Stimulated activated naive B cell treated with anti-CD40 and anti-IgM and Interleukin-4, amounts not matched to agents 10 μg/mL and 1 μg/mL and 100 μg/mL, for 72 hours (primary cell): Measurements from ENCODE around the gene N4BP2L1.

Source experiments
- ATAC-seq, 2 donors: fragments of 150-1000 bp; cut with Tn5 transposase; replicated peaks; 2 replicates each; pipeline ENCODE4 v1.10.0; 2021; ENCODE audit warnings: moderate library complexity in 1 of 2
- DNase-seq: peaks from one replicate; pipeline ENCODE4 v3.0.0; 2021
- H3K27ac Mint-ChIP-seq: one replicate; pipeline ENCODE4 v1.8.0; 2022; ENCODE audit warnings: mild to moderate bottlenecking, mixed read lengths
- H3K27me3 Mint-ChIP-seq, 2 donors: one replicate each; pipeline ENCODE4 v1.8.0; 2022; ENCODE audit warnings: mixed read lengths in 2 of 2
- H3K36me3 Mint-ChIP-seq, 2 donors: one replicate each; pipeline ENCODE4 v1.8.0; 2022; ENCODE audit warnings: mixed read lengths in 2 of 2, mild to moderate bottlenecking in 1 of 2
- H3K4me1 Mint-ChIP-seq, 2 donors: one replicate each; pipeline ENCODE4 v1.8.0; 2022; ENCODE audit warnings: mixed read lengths in 2 of 2, mild to moderate bottlenecking in 1 of 2
- H3K4me3 Mint-ChIP-seq, 2 donors: one replicate each; pipeline ENCODE4 v1.8.0; 2022; ENCODE audit warnings: mild to moderate bottlenecking in 2 of 2, mixed read lengths in 2 of 2, moderate library complexity in 1 of 2
- H3K9me3 Mint-ChIP-seq, 2 donors: one replicate each; pipeline ENCODE4 v1.8.0; 2022; ENCODE audit warnings: mixed read lengths in 2 of 2, mild to moderate bottlenecking in 1 of 2

N4BP2L1 gene

GRCh38 chr13:32427852-32428580 lies at the start of gene N4BP2L1:
Gene N4BP2L1, minus strand, starts transcription at chr13:32428130. Its CDS starts 48 bp downstream, at chr13:32428082.
- Mint-ChIP-seq H3K36me3 (peaks cover 19 to 38% of the 10 kb centered on the region in 2 donors), H3K27me3 (no peaks in the 10 kb centered on the region), H3K4me3 (peak within 1 kb of the TSS; percentile 99 to 100), H3K4me1 (peaks cover 36 to 45% of the 10 kb centered on the region in 2 donors), H3K27ac (peak within 1 kb of the TSS; percentile 100), H3K9me3 (no peaks in the 10 kb centered on the region)
- ATAC-seq (peak; percentile 83 to 84), DNase-seq (peak; percentile 93)

- Mint-ChIP-seq H3K4me3 (no peak overlapping the region), H3K27ac (no peak overlapping the region), H3K9me3 (no peaks in the 10 kb centered on the region), H3K27me3 (no peaks in the 10 kb centered on the region), H3K36me3 (peaks cover 2 to 7% of the 10 kb centered on the region in 2 donors), H3K4me1 (peaks cover 2 to 7% of the 10 kb centered on the region in 2 donors)
- ATAC-seq (no peak), DNase-seq (no peak)
Measured at GRCh38 chr13:32476892-32477291, 49.0 kb upstream of the N4BP2L1 start.

GRCh38 chr13:32476021-32476731 lies 48.2 kb upstream of the N4BP2L1 start:
- no peak for ATAC-seq
- Mint-ChIP-seq H3K9me3 (no peaks in the 10 kb centered on the region), H3K27ac (no peak overlapping the region), H3K27me3 (no peaks in the 10 kb centered on the region), H3K4me1 (peaks cover 8 to 10% of the 10 kb centered on the region in 2 donors), H3K4me3 (no peak overlapping the region), H3K36me3 (peaks cover 2 to 7% of the 10 kb centered on the region in 2 donors)
- no peak for DNase-seq

GRCh38 chr13:32474999-32475792 lies 47.3 kb upstream of the N4BP2L1 start:
- no peak overlapping the region for H3K27ac Mint-ChIP-seq
- peaks cover 8 to 10% of the 10 kb centered on the region in 2 donors for H3K4me1 Mint-ChIP-seq
- DNase-seq, result no peak
- peaks cover 2 to 7% of the 10 kb centered on the region in 2 donors for H3K36me3 Mint-ChIP-seq
- H3K9me3 Mint-ChIP-seq, result no peaks in the 10 kb centered on the region
- no peak overlapping the region for H3K4me3 Mint-ChIP-seq
- no peaks in the 10 kb centered on the region for H3K27me3 Mint-ChIP-seq
- ATAC-seq, result no peak

- H3K4me3 Mint-ChIP-seq, result no peak overlapping the region
- DNase-seq (no peak), ATAC-seq (no peak)
- H3K4me1 Mint-ChIP-seq, result peaks cover 8 to 10% of the 10 kb centered on the region in 2 donors
- no peak overlapping the region for H3K27ac Mint-ChIP-seq
- no peaks in the 10 kb centered on the region for H3K9me3 Mint-ChIP-seq
- peaks cover 3 to 5% of the 10 kb centered on the region in 2 donors for H3K36me3 Mint-ChIP-seq
- H3K27me3 Mint-ChIP-seq, result no peaks in the 10 kb centered on the region
Measured at GRCh38 chr13:32473650-32474049, 45.7 kb upstream of the N4BP2L1 start.

GRCh38 chr13:32472194-32472621 lies 44.3 kb upstream of the N4BP2L1 start:
- H3K4me3 Mint-ChIP-seq, result no peak overlapping the region
- no peaks in the 10 kb centered on the region for H3K9me3 Mint-ChIP-seq
- no peaks in the 10 kb centered on the region for H3K27me3 Mint-ChIP-seq
- DNase-seq (no peak), ATAC-seq (peak; percentile 64 to 73)
- H3K36me3 Mint-ChIP-seq, result peaks cover 2 to 4% of the 10 kb centered on the region in 2 donors
- H3K27ac Mint-ChIP-seq, result no peak overlapping the region
- peaks cover 8 to 10% of the 10 kb centered on the region in 2 donors for H3K4me1 Mint-ChIP-seq

- Mint-ChIP-seq H3K9me3 (no peaks in the 10 kb centered on the region), H3K27ac (no peak overlapping the region), H3K4me3 (no peak overlapping the region), H3K36me3 (peaks cover 2 to 4% of the 10 kb centered on the region in 2 donors), H3K4me1 (peaks cover 8 to 10% of the 10 kb centered on the region in 2 donors), H3K27me3 (no peaks in the 10 kb centered on the region)
- DNase-seq, result no peak
- ATAC-seq, result no peak
Measured at GRCh38 chr13:32471187-32471922, 43.4 kb upstream of the N4BP2L1 start.

- Mint-ChIP-seq H3K4me3 (no peak overlapping the region), H3K9me3 (no peaks in the 10 kb centered on the region), H3K27ac (no peak overlapping the region), H3K4me1 (peaks cover 8 to 10% of the 10 kb centered on the region in 2 donors), H3K27me3 (no peaks in the 10 kb centered on the region), H3K36me3 (peaks cover 2 to 5% of the 10 kb centered on the region in 2 donors)
- peak in 1 of 2 donors; percentile 15 for ATAC-seq
- no peak for DNase-seq
Measured at GRCh38 chr13:32468502-32469142, 40.7 kb upstream of the N4BP2L1 start.

GRCh38 chr13:32456591-32456990 lies 28.7 kb upstream of the N4BP2L1 start:
- H3K9me3 Mint-ChIP-seq, result peaks cover 19 to 31% of the 10 kb centered on the region in 2 donors
- H3K4me3 Mint-ChIP-seq, result no peak overlapping the region
- peaks cover 43 to 68% of the 10 kb centered on the region in 2 donors for H3K36me3 Mint-ChIP-seq
- no peak overlapping the region for H3K27ac Mint-ChIP-seq
- ATAC-seq, result no peak
- DNase-seq, result no peak
- no peaks in the 10 kb centered on the region for H3K4me1 Mint-ChIP-seq
- H3K27me3 Mint-ChIP-seq, result no peaks in the 10 kb centered on the region

- no peak overlapping the region for H3K27ac Mint-ChIP-seq
- H3K9me3 Mint-ChIP-seq, result peaks cover 26 to 32% of the 10 kb centered on the region in 2 donors
- no peaks in the 10 kb centered on the region for H3K27me3 Mint-ChIP-seq
- H3K4me1 Mint-ChIP-seq, result no peaks in the 10 kb centered on the region
- peaks cover 42 to 66% of the 10 kb centered on the region in 2 donors for H3K36me3 Mint-ChIP-seq
- ATAC-seq (no peak), DNase-seq (no peak)
- H3K4me3 Mint-ChIP-seq, result no peak overlapping the region
Measured at GRCh38 chr13:32455594-32455903, 27.6 kb upstream of the N4BP2L1 start.

GRCh38 chr13:32454886-32455593 lies 27.1 kb upstream of the N4BP2L1 start:
- ATAC-seq, result no peak
- Mint-ChIP-seq H3K4me3 (no peak overlapping the region), H3K36me3 (peaks cover 39 to 61% of the 10 kb centered on the region in 2 donors), H3K9me3 (peaks cover 26 to 31% of the 10 kb centered on the region in 2 donors), H3K27me3 (no peaks in the 10 kb centered on the region), H3K27ac (no peak overlapping the region), H3K4me1 (no peaks in the 10 kb centered on the region)
- no peak for DNase-seq

GRCh38 chr13:32453981-32454380 lies 26.1 kb upstream of the N4BP2L1 start:
- no peak for DNase-seq

GRCh38 chr13:32448972-32449371 lies 21.0 kb upstream of the N4BP2L1 start:
- DNase-seq (no peak), ATAC-seq (no peak)
- Mint-ChIP-seq H3K9me3 (peaks cover 3 to 7% of the 10 kb centered on the region in 2 donors), H3K4me3 (no peak overlapping the region), H3K4me1 (peaks cover 1 to 2% of the 10 kb centered on the region in 2 donors), H3K36me3 (peaks cover 4 to 18% of the 10 kb centered on the region in 2 donors), H3K27me3 (no peaks in the 10 kb centered on the region), H3K27ac (no peak overlapping the region)

More at GRCh38 chr13:32453981-32454380, 26.1 kb upstream of the N4BP2L1 start:
- Mint-ChIP-seq H3K36me3 (peaks cover 32 to 51% of the 10 kb centered on the region in 2 donors), H3K4me3 (no peak overlapping the region), H3K9me3 (peaks cover 20 to 22% of the 10 kb centered on the region in 2 donors), H3K4me1 (no peaks in the 10 kb centered on the region), H3K27ac (no peak overlapping the region), H3K27me3 (no peaks in the 10 kb centered on the region)
- ATAC-seq, result no peak
